ENCODE measurements around the gene GNAI2.
A peak's percentile ranks its signal among the peaks of the same experiment; 100 is the strongest.
"Not testable (repeated sequence)": the region's sequence is repeated elsewhere in the genome, so short reads cannot be mapped to it uniquely, and the experiment has no call there.

GNAI2 gene

GRCh38 chr3:50205413-50206276, 30.4 kb upstream of the GNAI2 start:
- DNase-seq: no peak

GRCh38 chr3:50207359-50208042, 28.5 kb upstream of the GNAI2 start:
- DNase-seq: no peak

GRCh38 chr3:50208677-50209344, 27.2 kb upstream of the GNAI2 start:
- DNase-seq: no peak

- no peak for DNase-seq
Measured at GRCh38 chr3:50210176-50210509, 25.9 kb upstream of the GNAI2 start.

- no peak for DNase-seq
Measured at GRCh38 chr3:50210510-50211367, 25.3 kb upstream of the GNAI2 start.

GRCh38 chr3:50211368-50211717, 24.7 kb upstream of the GNAI2 start:
- DNase-seq: not testable (repeated sequence)

GRCh38 chr3:50211930-50212329, 24.1 kb upstream of the GNAI2 start:
- peak; percentile 68 for DNase-seq

GRCh38 chr3:50212502-50212901, 23.5 kb upstream of the GNAI2 start:
- no peak for DNase-seq

GRCh38 chr3:50212971-50213370, 23.0 kb upstream of the GNAI2 start:
- no peak for DNase-seq

- no peak for DNase-seq
Measured at GRCh38 chr3:50213373-50213772, 22.6 kb upstream of the GNAI2 start.

- DNase-seq: no peak
Measured at GRCh38 chr3:50214824-50215223, 21.2 kb upstream of the GNAI2 start.

- no peak for DNase-seq
Measured at GRCh38 chr3:50215529-50215928, 20.5 kb upstream of the GNAI2 start.

- DNase-seq: no peak
Measured at GRCh38 chr3:50217681-50218080, 18.3 kb upstream of the GNAI2 start.

GRCh38 chr3:50218448-50218847, 17.6 kb upstream of the GNAI2 start:
- no peak for DNase-seq

- DNase-seq: no peak
Measured at GRCh38 chr3:50219285-50219684, 16.7 kb upstream of the GNAI2 start.

GRCh38 chr3:50220109-50220508, 15.9 kb upstream of the GNAI2 start:
- no peak for DNase-seq

GRCh38 chr3:50221051-50221410, 15.0 kb upstream of the GNAI2 start:
- no peak for DNase-seq

GRCh38 chr3:50221411-50222168, 14.4 kb upstream of the GNAI2 start:
- no peak for DNase-seq

- DNase-seq: no peak
Measured at GRCh38 chr3:50222169-50222528, 13.9 kb upstream of the GNAI2 start.

GRCh38 chr3:50224639-50225038, 11.4 kb upstream of the GNAI2 start:
- DNase-seq: no peak

GRCh38 chr3:50226888-50227389, 9.1 kb upstream of the GNAI2 start:
- peak; percentile 60 for DNase-seq

Measured in EL (cell line).